Fibroblast of the aortic adventitia (primary cell): Measurements from ENCODE around the gene CFAP43. TPM values are rescaled to one million over a fixed set of nuclear protein-coding genes. Genes with fewer than 3 reads are reported as not detected.

Source experiments
- DNase-seq: peaks from one replicate; pipeline ENCODE4 v3.0.0-alpha.2; 2010; ENCODE audit warnings: low read depth
- H3K4me3 ChIP-seq: 2 replicates; pipeline ENCODE4 v1.5.1; 2011; ENCODE audit warnings: low read depth, mild to moderate bottlenecking, control low read depth, low read length, moderate library complexity
- small RNA-seq: library from RNA; depleted of rRNA; stranded (forward); fragments of <200 nt; gene quantifications from one replicate; pipeline ENCODE3, GENCODE V24; 2012
- total RNA-seq: library from RNA; depleted of rRNA; stranded (reverse); fragments of >200 nt; gene quantifications from 2 replicates; pipeline ENCODE4 v1.2.3, GENCODE V29; 2012; ENCODE audit warnings: low replicate concordance
- TF ChIP-seq, protein P1 (sequence below): IDR thresholded peaks from 2 replicates; pipeline ENCODE4 v1.5.1; 2011; ENCODE audit warnings: mild to moderate bottlenecking, low read length, control low read depth, inconsistent platforms; ENCODE audit not compliant: insufficient read depth

CFAP43 gene
- total RNA-seq, 1 donor: 0.36 TPM

GRCh38 chr10:104089621-104090020 lies 142.5 kb downstream of the CFAP43 start:
- DNase-seq: no peak
- TF ChIP-seq, protein P1, sequence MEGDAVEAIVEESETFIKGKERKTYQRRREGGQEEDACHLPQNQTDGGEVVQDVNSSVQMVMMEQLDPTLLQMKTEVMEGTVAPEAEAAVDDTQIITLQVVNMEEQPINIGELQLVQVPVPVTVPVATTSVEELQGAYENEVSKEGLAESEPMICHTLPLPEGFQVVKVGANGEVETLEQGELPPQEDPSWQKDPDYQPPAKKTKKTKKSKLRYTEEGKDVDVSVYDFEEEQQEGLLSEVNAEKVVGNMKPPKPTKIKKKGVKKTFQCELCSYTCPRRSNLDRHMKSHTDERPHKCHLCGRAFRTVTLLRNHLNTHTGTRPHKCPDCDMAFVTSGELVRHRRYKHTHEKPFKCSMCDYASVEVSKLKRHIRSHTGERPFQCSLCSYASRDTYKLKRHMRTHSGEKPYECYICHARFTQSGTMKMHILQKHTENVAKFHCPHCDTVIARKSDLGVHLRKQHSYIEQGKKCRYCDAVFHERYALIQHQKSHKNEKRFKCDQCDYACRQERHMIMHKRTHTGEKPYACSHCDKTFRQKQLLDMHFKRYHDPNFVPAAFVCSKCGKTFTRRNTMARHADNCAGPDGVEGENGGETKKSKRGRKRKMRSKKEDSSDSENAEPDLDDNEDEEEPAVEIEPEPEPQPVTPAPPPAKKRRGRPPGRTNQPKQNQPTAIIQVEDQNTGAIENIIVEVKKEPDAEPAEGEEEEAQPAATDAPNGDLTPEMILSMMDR: no peak
- no peak overlapping the region for H3K4me3 ChIP-seq

- TF ChIP-seq, protein P1: no peak
- H3K4me3 ChIP-seq: no peak overlapping the region
- DNase-seq: no peak
Measured at GRCh38 chr10:104088239-104088638, 143.9 kb downstream of the CFAP43 start.

DNA sequence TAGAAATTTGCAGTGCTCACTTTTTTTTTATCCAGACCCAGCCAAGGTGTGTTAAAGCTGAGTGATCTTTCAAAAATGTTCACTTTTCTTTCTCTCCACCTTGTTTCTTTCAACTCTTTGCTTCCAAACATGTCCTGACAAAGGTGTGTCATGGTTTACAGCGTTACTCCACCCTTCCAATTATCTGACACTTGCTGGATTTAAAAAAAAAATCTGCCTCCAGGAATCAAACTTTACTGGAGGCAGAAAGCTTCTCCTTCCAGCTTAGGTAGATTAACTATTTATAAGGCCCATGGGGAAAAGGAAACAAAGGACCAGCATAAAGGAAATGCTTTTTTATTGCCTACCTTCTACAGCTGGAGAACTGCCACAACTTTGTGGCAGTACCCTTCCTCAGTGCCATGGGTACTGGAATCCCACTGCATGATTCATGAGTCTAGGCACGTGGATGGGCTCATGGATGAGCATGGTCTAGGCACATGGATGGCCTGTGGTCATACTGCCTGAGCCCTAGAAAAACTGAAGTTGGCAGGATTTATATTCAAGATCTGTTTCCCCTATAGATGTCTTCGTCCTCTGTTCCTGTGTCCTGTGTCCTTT lies 146.3 kb downstream of the CFAP43 start, which contains the start of gene COL17A1:
TSS of gene COL17A1 (minus strand) at position 80 of the 600 bp plus-strand sequence. CDS start 5,207 bp downstream, outside the sequence.
- DNase-seq: no peak
- TF ChIP-seq, protein P1: no peak
- no peak within 1 kb of the TSS for H3K4me3 ChIP-seq

GRCh38 chr10:104084482-104085142 lies 147.6 kb downstream of the CFAP43 start:
- DNase-seq: no peak
- TF ChIP-seq, protein P1: no peak
- no peak overlapping the region for H3K4me3 ChIP-seq

DNA sequence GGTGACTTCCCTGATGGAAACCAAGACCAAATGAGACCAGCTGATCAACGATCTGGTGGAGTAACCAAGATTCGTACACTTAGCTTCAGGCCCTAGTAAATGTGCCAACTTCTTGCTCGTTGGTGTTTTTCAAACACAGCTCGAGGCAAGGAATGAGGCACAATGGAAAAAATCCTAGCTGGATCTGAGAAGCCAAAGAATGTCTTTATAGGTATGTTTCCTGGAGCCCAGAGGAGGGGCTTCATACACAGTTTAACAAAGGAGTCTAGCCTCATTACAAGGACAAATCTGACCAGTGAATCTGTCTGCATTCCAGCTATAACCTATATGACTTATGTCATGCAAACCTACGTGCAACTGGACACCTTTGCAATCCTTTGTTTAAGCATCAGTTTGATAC lies 150.2 kb downstream of the CFAP43 start:
- H3K4me3 ChIP-seq: no peak overlapping the region
- TF ChIP-seq, protein P1: no peak
- DNase-seq: no peak

DNA sequence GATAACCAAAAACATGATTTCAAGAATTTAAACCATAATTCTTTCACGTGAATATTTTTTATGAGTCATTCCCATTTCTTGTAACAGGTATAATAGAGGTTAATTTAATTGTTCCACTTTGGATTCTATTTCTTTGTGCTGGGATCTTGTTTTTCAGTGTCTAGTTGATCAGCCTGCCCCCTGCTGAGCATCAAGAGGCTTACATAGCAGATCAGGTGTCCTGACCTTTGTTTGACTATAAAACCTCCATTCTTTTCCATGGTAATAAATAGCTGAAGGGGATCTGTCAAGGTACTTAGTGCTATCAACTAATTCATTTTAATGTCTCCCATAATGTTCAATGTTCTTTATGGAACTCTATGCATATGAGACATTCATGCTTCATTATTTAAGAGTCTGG lies 151.4 kb downstream of the CFAP43 start:
- TF ChIP-seq, protein P1: peak; percentile 40
- DNase-seq: peak; percentile 30
- no peak overlapping the region for H3K4me3 ChIP-seq

Small RNA genes within 50 kb of the gene (small RNA-seq; reads per million reads assigned to genes)
- not detected for gene MIR4482
- gene MIR609: not detected

Other genes starting within 250 kb of the CFAP43 start
- gene COL17A1, start 146.5 kb downstream of the CFAP43 start, total RNA-seq: 2.0 and 2.3 TPM in 2 replicates
- gene SFR1, start 110.2 kb downstream of the CFAP43 start, total RNA-seq: 11.0 and 39.9 TPM in 2 replicates
- gene GSTO1, start 22.5 kb upstream of the CFAP43 start, total RNA-seq: 175 and 260 TPM in 2 replicates
- gene GSTO2, start 36.8 kb upstream of the CFAP43 start, total RNA-seq: 3.4 and 8.9 TPM in 2 replicates
- 6.2 and 15.7 TPM in 2 replicates for gene ITPRIP, start 106.1 kb upstream of the CFAP43 start, total RNA-seq
- 0.36 and 0.98 TPM in 2 replicates for gene CFAP58, start 121.5 kb upstream of the CFAP43 start, total RNA-seq